NK-92 (cell line): ENCODE measurements around the gene TMEM61.
"Not testable (repeated sequence)": the region's sequence is repeated elsewhere in the genome, so short reads cannot be mapped to it uniquely, and the experiment has no call there.

Experiments
- DNase-seq: peaks from one replicate; lab custom pipeline; 2025; ENCODE audit not compliant: unreplicated experiment; lab: John Stamatoyannopoulos, UW

Gene TMEM61

DNA sequence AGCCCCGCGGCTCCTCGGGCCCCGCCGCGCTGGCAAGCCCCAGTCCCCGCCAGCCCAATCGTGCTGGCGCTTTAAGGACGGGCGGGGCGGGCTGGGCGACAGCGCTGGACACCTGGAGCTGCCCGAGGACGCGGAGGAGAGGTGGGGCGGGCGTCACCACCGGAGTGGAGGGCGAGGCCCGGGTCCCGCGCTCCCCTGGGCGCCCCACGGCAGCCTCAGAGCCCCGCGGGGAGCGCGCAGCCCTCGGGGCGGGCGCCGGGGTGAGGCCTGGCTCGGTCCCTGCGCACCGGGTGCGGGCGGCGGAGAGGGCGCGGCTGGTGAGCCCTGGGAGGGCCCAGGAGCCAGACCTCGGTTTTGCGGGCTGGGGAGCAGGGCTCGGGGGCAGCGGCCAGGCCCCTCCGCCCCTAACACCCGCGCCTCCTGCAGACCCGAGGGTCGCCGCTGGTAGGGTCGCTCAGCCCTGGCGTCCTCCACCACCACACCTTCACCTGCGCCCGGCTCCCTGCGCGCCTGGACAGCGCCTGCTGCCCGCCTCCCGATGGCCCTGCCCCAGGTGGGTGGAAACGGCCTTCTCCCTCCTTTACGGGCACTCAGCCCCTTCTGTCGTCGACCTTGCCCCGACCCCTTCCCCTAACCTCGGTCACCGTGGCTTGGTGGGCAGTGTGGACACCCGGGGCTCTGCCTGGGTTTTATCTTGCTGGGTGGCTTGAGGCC, at the start of gene TMEM61:
Gene TMEM61, plus strand, starts transcription at position 101 of the 714 bp plus-strand sequence. Its CDS starts 438 bp downstream, at position 539.
- DNase-seq: no peak

DNA sequence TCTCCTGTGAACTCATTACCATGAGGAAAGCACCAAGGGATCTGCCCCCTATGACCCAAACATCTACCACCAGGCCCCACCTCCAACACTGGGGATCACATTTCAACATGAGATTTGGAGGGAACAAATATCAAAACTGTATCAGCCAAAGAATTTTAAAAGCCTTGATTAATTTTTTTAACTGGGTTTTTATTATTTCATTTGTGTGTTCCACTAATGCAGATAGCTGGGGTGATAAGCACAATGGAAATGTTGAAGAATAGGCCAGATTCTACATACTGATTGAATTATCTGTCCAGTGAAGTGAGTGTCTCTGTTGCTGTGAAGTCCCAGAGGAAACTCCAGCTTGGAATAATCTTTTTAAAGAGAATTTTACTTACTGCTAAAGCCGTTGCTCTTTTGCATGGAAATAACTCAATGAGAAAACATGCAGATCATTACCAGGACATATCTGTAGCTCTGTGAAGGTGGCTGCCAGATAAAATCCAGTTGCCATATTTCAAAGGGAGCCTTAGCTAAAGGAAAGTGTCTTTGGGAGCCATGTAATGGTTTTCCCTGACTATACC, 49.1 kb upstream of the TMEM61 start:
- no peak for DNase-seq

GRCh38 chr1:54934081-54934480, 46.3 kb upstream of the TMEM61 start:
- not testable (repeated sequence) for DNase-seq

DNA sequence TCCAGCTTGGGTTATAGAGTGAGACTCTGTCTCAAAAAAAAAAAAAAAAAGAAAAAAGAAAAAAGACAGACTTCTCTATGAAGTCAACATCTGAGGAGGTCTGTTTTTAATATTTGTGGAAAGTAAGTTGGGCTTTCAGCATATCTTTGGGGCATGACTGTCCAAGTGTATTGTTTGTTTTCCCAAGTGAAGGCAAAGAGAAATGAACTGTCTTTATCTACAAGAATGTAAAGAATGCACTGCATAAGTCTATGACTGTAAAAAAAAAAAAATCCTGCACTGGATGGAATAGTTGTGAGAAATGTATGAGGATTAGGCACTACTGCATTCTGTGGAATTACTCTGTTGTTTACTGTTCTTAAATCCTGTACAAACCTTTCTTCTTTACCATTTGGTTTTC, 45.6 kb upstream of the TMEM61 start:
- DNase-seq: no peak

DNA sequence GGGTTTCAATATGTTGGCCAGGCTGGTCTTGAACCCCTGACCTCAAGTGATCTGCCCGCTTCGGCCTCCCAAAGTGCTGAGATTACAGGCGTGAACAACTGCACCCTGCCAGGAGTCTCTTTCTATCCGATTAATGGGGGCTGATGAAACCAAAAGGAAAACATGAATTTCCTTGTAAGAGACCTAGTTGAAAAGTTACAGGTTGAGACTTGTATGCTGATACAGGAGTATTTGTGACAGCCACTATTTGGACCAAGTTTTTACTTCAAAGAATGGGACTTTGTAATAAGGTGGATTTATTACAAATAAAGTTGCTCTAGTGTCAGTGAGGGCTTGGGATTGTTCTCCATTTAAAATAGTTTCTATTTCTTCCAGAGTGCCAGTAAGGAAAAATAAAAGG, 43.6 kb upstream of the TMEM61 start:
- DNase-seq: no peak

DNA sequence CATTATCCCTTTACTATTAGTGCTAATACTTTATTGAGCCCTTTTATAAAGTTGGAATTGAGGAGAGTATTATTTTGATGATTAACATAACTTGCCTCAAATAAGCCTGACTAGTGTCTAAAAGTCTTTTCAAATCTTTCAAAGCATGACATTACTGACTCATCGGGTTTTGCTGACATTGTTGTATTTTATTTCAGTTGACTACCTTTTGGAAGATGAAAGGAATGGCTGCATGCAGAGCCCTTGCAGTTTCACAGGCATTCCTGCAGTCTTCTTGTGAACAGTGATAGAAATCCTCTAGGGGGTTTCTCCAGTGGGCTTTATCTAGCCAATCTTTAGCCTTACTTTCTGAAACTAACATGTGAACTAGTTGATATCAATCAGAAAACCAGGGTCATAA, 43.0 kb upstream of the TMEM61 start:
- DNase-seq: no peak

DNA sequence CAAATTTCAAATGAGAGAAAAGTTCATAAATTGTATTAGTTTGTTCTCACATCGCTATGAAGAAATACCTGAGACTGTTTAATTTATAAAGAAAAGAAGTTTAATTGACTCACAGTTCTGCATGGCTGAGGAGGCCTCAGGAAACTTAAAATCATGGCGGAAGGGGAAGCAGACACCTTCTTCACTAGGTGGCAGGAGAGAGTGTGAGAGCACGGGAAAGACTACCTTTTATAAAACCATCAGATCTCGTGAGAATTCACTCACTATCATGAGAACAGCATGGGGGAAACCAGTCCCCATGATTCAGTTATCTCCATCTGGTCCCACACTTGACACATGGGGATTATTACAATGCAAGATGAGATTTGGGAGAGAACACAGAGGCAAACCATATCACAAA, 41.5 kb upstream of the TMEM61 start:
- not testable (repeated sequence) for DNase-seq

DNA sequence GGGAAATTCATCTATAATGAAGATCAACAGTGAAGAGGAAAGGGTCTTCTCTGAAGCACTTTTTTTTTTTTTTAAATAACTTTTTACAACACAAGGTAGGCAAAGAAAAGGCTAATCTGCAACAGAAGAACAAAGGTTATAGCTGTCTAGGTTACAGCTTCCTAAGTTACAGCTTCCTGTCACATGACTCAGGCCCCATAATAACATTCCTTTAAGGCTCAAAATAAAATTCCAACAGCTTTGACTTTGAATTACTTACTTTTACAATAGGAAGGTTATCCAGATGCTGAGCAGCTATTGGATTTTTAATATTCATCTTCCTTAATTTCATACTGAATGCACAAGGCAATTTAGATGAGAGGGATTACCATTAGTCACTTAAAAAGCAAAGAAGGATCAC, 40.4 kb upstream of the TMEM61 start:
- DNase-seq: no peak

DNA sequence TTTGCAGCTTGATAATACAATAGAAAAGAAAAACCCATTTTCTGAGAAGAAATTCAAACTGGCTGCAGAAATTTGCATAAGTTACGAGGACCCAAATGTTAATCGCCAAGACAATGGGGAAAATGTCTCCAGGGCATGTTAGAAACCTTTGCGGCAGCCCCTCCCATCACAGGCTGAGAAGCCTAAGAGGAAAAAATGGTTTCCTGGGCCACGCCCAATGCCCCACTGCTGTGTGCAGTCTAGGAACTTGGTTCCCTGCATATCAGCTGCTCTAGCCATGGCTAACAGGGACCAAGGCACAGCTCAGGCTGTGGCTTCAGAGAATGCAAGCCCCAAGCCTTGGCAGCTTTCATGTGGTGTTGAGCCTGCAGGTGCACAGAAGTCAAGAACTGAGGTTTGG, 37.5 kb upstream of the TMEM61 start:
- DNase-seq: no peak

DNA sequence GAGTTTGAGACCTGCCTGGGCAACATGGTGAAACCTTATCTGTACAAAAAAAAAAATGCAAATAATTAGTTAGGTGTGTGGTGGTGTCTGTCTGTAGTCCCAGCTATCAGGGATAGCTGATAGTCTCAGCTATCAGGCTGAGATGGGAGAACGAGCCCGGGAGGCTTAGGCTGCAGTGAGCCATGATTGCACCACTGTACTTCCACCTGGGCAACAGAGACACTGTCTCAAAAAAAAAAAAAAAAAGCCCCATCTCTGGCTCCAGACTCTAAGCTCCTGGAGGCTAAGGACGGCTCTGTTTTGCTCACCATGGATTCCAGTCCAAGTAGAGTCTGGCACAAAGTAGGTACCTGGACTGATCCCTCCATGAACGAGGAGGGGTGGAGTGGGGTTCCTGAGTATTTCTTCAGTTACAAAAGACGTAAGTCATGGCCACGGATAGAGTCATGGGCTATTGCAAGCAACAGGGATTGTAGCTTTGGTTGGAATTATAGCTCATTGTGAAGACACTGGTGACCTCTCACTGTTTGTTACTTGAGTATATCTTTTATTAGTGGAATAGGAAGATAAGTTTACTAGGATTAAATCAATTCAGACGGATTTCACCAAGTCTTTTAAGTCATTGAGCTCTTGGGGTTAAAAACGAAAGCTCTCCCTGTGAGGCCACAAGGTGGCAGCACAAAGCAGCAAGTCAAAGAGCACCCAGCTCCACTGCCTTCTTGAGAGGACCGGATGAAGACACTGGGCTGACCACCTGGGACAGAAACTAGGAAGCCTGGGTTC, 35.6 kb upstream of the TMEM61 start:
- DNase-seq: no peak

DNA sequence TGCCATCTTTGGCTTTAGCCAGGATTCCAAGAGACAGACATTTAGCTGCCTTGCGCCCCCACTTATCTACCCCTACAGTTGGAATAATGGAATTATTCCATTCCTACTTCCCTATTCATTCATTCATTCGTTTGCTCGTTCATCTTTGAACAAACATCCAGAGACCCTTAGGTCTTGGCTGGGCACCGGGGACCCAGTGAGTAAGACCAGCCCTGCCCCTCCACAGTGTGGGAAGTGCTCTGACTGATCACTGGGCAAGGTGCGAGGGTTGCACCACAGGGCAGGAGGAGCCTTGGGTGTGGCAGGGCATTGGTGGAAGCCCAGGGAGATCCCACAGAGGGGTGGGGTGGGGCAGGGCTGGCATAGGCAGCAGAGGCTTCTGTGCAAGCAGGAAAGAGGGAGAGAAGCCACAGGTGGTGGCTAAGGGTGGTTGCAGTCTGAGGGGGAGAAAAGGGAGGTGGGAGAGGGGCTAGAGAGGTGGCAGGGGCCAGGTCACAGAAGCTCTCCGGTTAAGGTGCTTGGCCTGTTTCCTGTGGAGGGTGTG, 35.0 kb upstream of the TMEM61 start:
- no peak for DNase-seq

GRCh38 chr1:54947540-54947939, 32.9 kb upstream of the TMEM61 start:
- DNase-seq: no peak

DNA sequence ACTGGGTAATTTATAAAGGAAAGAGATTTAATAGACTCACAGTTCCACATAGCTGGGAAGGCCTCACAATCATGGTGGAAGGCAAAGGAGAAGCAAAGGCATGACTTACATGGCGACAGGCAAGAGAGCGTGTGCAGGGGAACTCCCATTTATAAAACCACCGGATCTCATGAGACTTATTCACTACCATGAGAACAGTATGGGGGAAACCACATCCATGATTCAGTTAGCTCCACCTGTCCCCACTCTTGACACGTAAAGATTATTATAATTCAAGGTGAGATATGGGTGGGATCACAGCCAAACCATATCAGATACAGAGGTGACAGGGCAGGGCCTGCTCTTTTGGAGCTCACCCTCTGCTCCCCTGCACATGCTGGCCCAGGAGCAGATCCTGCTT, 31.4 kb upstream of the TMEM61 start:
- DNase-seq: no peak

GRCh38 chr1:54950006-54950368, 30.4 kb upstream of the TMEM61 start:
- DNase-seq: no peak

- DNase-seq: no peak
Observed at GRCh38 chr1:54950369-54951163, 29.9 kb upstream of the TMEM61 start.

DNA sequence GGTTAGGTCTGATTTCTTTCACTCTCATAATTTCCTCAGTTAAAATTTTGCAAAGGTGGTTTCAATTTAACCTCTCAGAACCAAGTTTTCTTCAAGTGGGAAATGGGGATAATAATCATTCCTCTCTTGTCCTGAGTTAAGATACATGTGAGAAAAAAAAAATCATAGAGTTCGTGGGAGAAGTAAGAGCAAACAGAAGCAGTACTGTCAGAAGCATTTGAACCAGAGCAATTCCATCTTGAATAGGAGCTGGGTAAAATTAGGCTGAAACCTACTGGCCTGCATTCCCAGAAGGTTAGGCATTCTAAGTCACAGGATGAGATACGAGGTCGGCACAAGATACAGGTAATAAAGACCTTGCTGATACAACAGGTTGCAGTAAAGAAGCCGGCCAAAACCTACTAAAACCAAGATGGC, 28.6 kb upstream of the TMEM61 start:
- DNase-seq: no peak

DNA sequence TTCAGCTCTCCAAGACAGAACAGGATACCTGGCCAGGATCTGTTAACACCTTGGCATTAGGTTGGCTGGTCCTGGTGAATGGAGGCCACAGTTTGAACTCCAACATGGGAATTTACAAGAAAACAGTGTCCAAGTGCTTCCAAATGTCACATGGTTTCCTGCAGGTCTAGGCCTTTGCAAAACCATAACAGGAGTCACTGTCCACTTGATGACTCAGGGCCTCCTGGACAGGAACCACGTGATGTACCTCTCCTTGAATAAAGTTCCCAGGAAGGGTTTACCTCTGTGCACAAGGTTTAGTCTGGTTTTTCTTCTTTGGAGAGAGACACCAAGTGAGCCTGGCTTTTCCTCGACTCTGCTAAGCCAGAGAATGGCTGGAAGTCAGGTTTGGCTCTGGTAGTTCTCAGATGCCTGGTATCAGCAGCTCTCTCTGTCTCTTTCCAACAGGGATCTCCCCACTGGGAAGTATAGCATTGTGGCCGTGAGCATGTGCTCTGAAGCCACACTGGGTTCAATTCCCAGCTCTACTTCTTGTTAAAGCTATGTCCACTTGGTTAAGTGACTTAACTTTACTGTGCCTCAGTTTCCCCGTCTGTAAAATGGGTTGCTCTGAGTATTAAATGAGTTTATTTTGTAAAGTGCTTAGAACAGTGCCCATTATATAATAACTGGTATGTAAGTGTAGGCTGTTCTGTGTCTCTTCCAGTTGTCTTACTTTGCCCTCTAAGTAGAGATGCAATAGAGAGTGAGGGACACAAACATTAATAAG, 27.3 kb upstream of the TMEM61 start:
- DNase-seq: no peak

GRCh38 chr1:54953846-54954245, 26.6 kb upstream of the TMEM61 start:
- no peak for DNase-seq

- no peak for DNase-seq
Observed at GRCh38 chr1:54955359-54955758, 25.1 kb upstream of the TMEM61 start.

DNA sequence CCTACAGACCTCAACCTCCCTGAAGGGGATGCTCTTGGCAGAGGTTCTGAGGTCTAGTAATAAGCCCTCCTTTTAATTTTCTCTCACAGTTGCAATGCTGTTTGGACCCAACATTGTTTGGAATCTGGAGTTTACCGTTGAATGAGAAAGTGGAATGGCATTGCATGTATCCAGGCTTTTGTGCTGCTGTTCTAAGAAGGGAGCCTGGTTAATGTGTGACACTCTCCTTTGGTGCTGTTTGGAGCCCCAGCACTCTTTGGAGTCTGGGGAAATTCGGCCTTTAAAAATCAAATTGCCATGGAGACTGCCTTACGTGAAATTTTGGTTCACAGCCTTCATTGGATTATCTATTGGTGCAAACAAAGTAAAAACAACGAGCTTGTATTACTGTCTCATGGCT, 23.7 kb upstream of the TMEM61 start:
- DNase-seq: no peak
